Activated naive CD4-positive, alpha-beta T cell treated with anti-CD3 and anti-CD28 coated beads for 36 hours (primary cell): ENCODE data around the gene FBXL17. TPM values are rescaled to one million over a fixed set of nuclear protein-coding genes. Genes with fewer than 3 reads are reported as not detected.

Experiments
- CTCF ChIA-PET: fragments of 350-600 bp; sonication (Branson Sonifier 250); formaldehyde crosslinking; loops from one replicate; lab custom pipeline; 2021; ENCODE audit warnings: antibody characterized with exemption; lab: Charles Lee
- DNase-seq: peaks from one replicate; pipeline ENCODE4 v3.0.0-alpha.2; 2020
- H3K27ac Mint-ChIP-seq: one replicate; pipeline ENCODE4 v1.8.0; 2021; ENCODE audit warnings: mild to moderate bottlenecking, mixed read lengths
- H3K27me3 Mint-ChIP-seq: one replicate; pipeline ENCODE4 v1.8.0; 2021; ENCODE audit warnings: low read depth, mixed read lengths
- H3K36me3 Mint-ChIP-seq: one replicate; pipeline ENCODE4 v1.8.0; 2021; ENCODE audit warnings: low read depth, mixed read lengths
- H3K4me1 Mint-ChIP-seq: one replicate; pipeline ENCODE4 v1.8.0; 2021; ENCODE audit warnings: low read depth, mixed read lengths
- H3K4me3 Mint-ChIP-seq: one replicate; pipeline ENCODE4 v1.8.0; 2021; ENCODE audit warnings: mild to moderate bottlenecking, moderate library complexity, mixed read lengths
- H3K9me3 Mint-ChIP-seq: one replicate; pipeline ENCODE4 v1.8.0; 2021; ENCODE audit warnings: mixed read lengths
- intact Hi-C: fragments of 100-400 bp; cut with micrococcal nuclease; formaldehyde crosslinking; loops from one replicate; pipeline ENCODE4 v1.15.1; 2023
- total RNA-seq, 2 experiments: library from RNA; stranded (reverse); gene quantifications; one replicate each; pipeline ENCODE4 v1.2.3, GENCODE V29; 2021

Gene FBXL17
- total RNA-seq, 2 experiments from 2014 or later, result 3.5 to 4.3 TPM

DNA sequence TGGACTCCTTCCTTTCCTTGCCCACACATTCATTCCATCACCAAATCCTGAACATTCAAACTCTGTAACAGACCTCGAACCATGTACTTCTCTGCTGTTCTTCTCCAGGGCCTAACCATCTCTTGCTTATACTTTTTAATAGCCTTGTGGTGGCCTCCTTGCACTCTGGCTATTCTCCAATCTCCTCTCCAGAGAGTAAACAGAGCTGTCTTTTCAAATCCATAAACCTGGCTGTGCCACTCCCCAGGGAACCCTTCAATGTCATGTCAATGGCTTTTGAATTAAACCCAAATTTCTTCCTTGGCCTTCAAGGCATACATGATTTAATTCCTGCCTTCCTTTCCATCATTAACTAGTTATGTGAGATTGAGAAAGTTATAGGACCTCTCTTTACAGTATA, 433.5 kb downstream of the FBXL17 start:
- Mint-ChIP-seq H3K4me1 (peaks cover 24% of the 10 kb centered on the region), H3K27ac (no peak overlapping the region), H3K36me3 (no peaks in the 10 kb centered on the region), H3K9me3 (no peaks in the 10 kb centered on the region), H3K4me3 (no peak overlapping the region), H3K27me3 (no peaks in the 10 kb centered on the region)
- CTCF ChIA-PET, result interaction anchor here (0.7 kb wide), 1 partner anchor 666 kb away, joined by 4 read pairs; no protein-coding TSS in a partner anchor
- intact Hi-C loops, result no loop called here
- no peak for DNase-seq

- H3K4me3 Mint-ChIP-seq, result no peak overlapping the region
- peaks cover 11% of the 10 kb centered on the region for H3K4me1 Mint-ChIP-seq
- CTCF ChIA-PET, result no interaction called here
- H3K27ac Mint-ChIP-seq, result no peak overlapping the region
- intact Hi-C loops, result no loop called here
- H3K9me3 Mint-ChIP-seq, result no peaks in the 10 kb centered on the region
- H3K36me3 Mint-ChIP-seq, result no peaks in the 10 kb centered on the region
- no peaks in the 10 kb centered on the region for H3K27me3 Mint-ChIP-seq
- DNase-seq, result no peak
Observed at GRCh38 chr5:107945061-107945460, 436.8 kb downstream of the FBXL17 start.

- intact Hi-C loops, result no loop called here
- Mint-ChIP-seq H3K4me1 (no peaks in the 10 kb centered on the region), H3K36me3 (peaks cover 2% of the 10 kb centered on the region), H3K9me3 (no peaks in the 10 kb centered on the region), H3K4me3 (no peak overlapping the region), H3K27ac (no peak overlapping the region), H3K27me3 (no peaks in the 10 kb centered on the region)
- DNase-seq, result no peak
- CTCF ChIA-PET, result no interaction called here
Observed at GRCh38 chr5:107943923-107944322, 438.0 kb downstream of the FBXL17 start.

DNA sequence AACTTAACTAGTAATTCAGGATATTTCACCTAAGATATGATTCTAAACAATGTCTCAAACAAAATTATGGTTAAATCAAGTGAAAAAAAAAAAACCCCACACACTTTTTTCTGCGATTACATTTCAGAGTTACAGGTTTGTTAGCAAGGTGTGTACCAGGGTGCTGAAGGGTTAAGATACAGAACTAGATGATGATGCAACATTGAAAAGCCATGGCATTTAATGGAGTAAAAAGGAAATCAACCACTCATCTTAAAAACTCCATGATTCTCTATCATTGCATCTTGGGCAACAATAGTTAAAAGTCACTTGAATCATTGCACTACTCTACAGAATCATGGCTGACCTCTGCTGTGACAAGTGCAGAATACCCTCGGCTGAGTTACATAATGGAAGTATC, 440.9 kb downstream of the FBXL17 start:
- H3K9me3 Mint-ChIP-seq, result no peaks in the 10 kb centered on the region
- DNase-seq, result no peak
- intact Hi-C loops, result no loop called here
- H3K4me1 Mint-ChIP-seq, result no peaks in the 10 kb centered on the region
- CTCF ChIA-PET, result no interaction called here
- no peak overlapping the region for H3K4me3 Mint-ChIP-seq
- H3K27ac Mint-ChIP-seq, result no peak overlapping the region
- no peaks in the 10 kb centered on the region for H3K27me3 Mint-ChIP-seq
- H3K36me3 Mint-ChIP-seq, result peaks cover 8% of the 10 kb centered on the region

DNA sequence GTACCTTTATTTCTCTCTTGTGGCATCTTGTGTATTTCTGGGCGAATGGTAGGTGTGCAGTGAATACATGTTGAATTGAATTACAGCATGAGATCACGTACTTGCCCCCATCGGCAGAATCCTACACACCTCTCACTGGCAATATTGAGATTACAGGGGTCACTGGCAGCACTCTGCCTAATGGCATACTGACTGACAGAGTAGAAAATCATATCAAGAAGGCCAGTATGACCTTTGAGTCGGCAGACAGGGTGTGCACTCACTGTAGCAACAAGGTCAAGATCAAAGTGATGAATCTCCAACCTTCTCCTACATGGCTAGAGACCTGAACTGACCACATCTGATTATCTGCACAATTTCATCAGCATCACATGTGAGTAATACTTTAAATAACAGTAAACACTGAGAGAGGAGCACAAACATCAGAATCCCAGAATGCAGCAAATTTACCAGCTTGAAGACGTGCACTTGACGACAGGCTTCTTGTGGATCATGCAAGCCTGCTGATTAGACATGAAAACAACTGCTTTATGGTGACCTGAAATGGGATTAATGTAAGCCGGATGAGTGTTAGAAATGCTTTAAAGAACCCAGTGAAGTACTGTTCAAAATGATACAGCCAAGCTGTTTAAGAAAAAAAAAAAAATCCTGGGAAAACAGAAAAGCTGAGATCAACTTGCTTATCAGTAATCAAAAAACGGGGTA, 444.1 kb downstream of the FBXL17 start:
- DNase-seq, result no peak
- CTCF ChIA-PET, result no interaction called here
- H3K4me3 Mint-ChIP-seq, result no peak overlapping the region
- H3K9me3 Mint-ChIP-seq, result no peaks in the 10 kb centered on the region
- intact Hi-C loops, result no loop called here
- no peaks in the 10 kb centered on the region for H3K27me3 Mint-ChIP-seq
- H3K4me1 Mint-ChIP-seq, result no peaks in the 10 kb centered on the region
- H3K27ac Mint-ChIP-seq, result no peak overlapping the region
- H3K36me3 Mint-ChIP-seq, result peaks cover 8% of the 10 kb centered on the region

DNA sequence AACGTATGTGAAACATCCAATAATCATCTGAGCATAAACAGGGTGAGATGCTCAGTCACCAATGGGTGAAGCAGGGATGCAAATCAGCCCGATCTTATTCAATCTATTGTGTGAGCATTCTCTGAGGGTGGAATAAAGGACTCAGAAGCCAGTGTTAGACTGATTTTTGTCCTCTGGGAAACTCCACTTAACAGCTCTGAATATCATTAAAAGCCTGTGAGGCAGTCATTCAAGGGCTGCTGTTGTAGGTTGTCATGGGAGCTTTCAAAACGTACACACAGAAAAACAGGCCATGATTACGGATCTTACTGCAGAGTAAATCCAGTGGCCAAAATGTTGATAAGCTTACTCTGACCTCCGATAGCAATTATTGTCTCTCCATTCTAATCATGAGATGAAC, 444.7 kb downstream of the FBXL17 start:
- no peaks in the 10 kb centered on the region for H3K4me1 Mint-ChIP-seq
- CTCF ChIA-PET, result no interaction called here
- intact Hi-C loops, result no loop called here
- H3K9me3 Mint-ChIP-seq, result no peaks in the 10 kb centered on the region
- no peak overlapping the region for H3K27ac Mint-ChIP-seq
- peaks cover 8% of the 10 kb centered on the region for H3K36me3 Mint-ChIP-seq
- DNase-seq, result no peak
- H3K4me3 Mint-ChIP-seq, result no peak overlapping the region
- no peaks in the 10 kb centered on the region for H3K27me3 Mint-ChIP-seq

DNA sequence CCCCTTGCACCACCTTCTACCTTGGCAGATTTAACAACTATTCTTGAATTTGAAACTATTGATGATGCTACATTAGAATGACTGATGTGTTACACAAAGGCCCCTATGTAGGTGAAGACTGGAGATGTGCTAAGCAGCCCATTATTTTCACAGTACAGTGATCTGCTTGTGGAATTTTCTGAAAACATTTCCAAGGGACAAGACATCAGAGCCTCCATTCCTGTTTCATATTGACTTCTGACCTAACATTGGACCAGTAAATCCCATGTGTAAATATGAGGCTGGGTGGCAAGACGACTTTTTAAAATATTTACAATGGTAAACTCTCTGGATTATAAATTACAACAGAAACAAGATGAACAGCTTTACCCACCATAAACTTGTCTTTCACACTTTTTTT, 445.4 kb downstream of the FBXL17 start:
- intact Hi-C loops, result no loop called here
- CTCF ChIA-PET, result interaction anchor here (0.7 kb wide), 1 partner anchor 71 kb away, joined by 3 read pairs; no protein-coding TSS in a partner anchor
- Mint-ChIP-seq H3K9me3 (no peaks in the 10 kb centered on the region), H3K36me3 (peaks cover 8% of the 10 kb centered on the region), H3K4me3 (no peak overlapping the region), H3K4me1 (no peaks in the 10 kb centered on the region), H3K27me3 (no peaks in the 10 kb centered on the region), H3K27ac (no peak overlapping the region)
- DNase-seq, result no peak

DNA sequence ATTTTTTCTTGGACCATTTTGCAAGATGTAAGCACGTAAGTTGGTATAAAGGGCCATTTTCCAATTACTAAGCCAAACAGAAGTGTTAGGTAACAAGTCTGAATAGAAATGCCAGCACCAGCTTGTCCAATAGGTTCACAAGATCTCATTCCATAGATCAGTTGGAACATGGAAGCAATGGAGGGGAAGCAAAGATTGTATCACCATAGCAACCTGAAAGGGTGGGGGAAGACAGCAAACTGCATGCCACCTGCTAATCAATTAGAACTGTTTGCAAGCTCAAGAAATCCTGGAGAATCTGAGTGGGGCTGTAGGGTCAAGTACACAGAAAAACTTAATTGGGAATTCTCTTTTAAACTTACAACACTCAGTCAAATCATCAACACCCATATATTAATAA, 446.3 kb downstream of the FBXL17 start:
- Mint-ChIP-seq H3K9me3 (no peaks in the 10 kb centered on the region), H3K36me3 (peaks cover 8% of the 10 kb centered on the region), H3K4me3 (no peak overlapping the region), H3K27ac (no peak overlapping the region), H3K4me1 (no peaks in the 10 kb centered on the region), H3K27me3 (no peaks in the 10 kb centered on the region)
- intact Hi-C loops, result no loop called here
- no peak for DNase-seq
- CTCF ChIA-PET, result no interaction called here

GRCh38 chr5:107933326-107933725, 448.6 kb downstream of the FBXL17 start:
- peaks cover 7% of the 10 kb centered on the region for H3K4me1 Mint-ChIP-seq
- no peak for DNase-seq
- H3K9me3 Mint-ChIP-seq, result no peaks in the 10 kb centered on the region
- CTCF ChIA-PET, result no interaction called here
- H3K36me3 Mint-ChIP-seq, result peaks cover 5% of the 10 kb centered on the region
- no peak overlapping the region for H3K27ac Mint-ChIP-seq
- no peaks in the 10 kb centered on the region for H3K27me3 Mint-ChIP-seq
- intact Hi-C loops, result no loop called here
- H3K4me3 Mint-ChIP-seq, result no peak overlapping the region

DNA sequence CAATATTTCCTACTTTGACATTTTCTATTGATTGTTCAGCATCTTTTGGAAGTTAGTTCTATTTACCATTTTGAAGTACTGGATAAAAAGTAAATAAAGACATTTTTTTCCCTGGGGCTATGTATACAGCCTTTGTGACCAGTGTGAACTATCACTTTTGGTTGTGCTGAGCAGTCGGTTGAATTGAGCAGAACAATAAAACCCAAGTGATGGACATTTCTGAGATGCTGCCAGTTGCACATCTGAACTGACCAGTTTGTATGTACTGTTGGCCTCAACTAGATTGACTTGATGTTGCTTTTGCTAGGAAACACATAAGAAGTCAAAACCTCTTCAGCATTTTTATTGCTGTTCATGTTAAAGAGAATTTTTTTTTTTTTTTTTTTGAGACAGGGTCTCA, 451.0 kb downstream of the FBXL17 start:
- peaks cover 12% of the 10 kb centered on the region for H3K4me1 Mint-ChIP-seq
- intact Hi-C loops, result no loop called here
- H3K36me3 Mint-ChIP-seq, result no peaks in the 10 kb centered on the region
- H3K4me3 Mint-ChIP-seq, result no peak overlapping the region
- no peaks in the 10 kb centered on the region for H3K27me3 Mint-ChIP-seq
- no peak for DNase-seq
- CTCF ChIA-PET, result no interaction called here
- no peak overlapping the region for H3K27ac Mint-ChIP-seq
- no peaks in the 10 kb centered on the region for H3K9me3 Mint-ChIP-seq

DNA sequence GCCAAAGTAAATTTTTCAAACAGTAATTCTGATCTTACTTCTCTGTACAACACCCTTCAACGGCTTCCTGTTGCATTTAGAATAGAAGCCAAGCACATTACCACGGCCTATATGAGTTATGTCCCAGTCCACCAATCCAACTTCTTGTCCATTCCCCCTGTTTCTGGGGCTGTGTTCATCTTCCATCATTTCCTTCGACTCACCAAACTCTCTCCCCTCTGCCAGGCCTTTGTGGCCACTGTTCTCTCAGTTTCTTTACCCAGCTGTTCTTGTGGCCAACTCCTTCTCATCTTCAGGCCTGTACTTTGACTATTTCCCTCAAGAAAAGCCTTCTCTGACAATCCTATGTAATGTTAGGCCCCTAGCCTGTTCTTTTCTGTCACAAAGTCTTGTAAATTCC, 451.8 kb downstream of the FBXL17 start:
- no peaks in the 10 kb centered on the region for H3K36me3 Mint-ChIP-seq
- peaks cover 20% of the 10 kb centered on the region for H3K4me1 Mint-ChIP-seq
- intact Hi-C loops, result no loop called here
- CTCF ChIA-PET, result no interaction called here
- no peak overlapping the region for H3K27ac Mint-ChIP-seq
- no peak for DNase-seq
- H3K9me3 Mint-ChIP-seq, result no peaks in the 10 kb centered on the region
- H3K27me3 Mint-ChIP-seq, result no peaks in the 10 kb centered on the region
- no peak overlapping the region for H3K4me3 Mint-ChIP-seq

GRCh38 chr5:107929080-107929479, 452.8 kb downstream of the FBXL17 start:
- Mint-ChIP-seq H3K4me3 (no peak overlapping the region), H3K27ac (no peak overlapping the region), H3K4me1 (peaks cover 20% of the 10 kb centered on the region), H3K9me3 (no peaks in the 10 kb centered on the region), H3K36me3 (no peaks in the 10 kb centered on the region), H3K27me3 (no peaks in the 10 kb centered on the region)
- DNase-seq, result no peak
- intact Hi-C loops, result no loop called here
- CTCF ChIA-PET, result no interaction called here

DNA sequence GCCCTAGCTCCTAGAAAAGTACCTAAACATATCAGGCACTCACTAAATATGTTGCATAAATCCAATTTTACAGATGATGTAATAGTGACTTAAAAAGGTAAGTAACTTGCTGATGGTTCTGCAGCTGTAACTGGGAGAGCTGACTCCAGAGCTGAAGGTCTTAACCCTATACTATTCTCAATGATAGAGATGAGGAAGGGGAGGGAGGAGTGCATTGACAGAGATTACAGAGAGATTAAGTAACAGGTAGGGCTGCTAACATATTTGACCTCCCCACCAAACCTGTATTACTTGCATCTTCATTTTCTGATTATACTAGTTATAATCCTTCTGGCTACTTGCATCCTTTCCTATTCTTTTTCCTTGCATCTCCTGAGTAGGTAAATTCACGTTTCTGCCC, 455.8 kb downstream of the FBXL17 start:
- CTCF ChIA-PET, result interaction anchor here (1.3 kb wide), 1 partner anchor 21 kb away, joined by 3 read pairs; no protein-coding TSS in a partner anchor
- no peak for DNase-seq
- no peaks in the 10 kb centered on the region for H3K27me3 Mint-ChIP-seq
- intact Hi-C loops, result no loop called here
- no peaks in the 10 kb centered on the region for H3K9me3 Mint-ChIP-seq
- H3K36me3 Mint-ChIP-seq, result no peaks in the 10 kb centered on the region
- peaks cover 20% of the 10 kb centered on the region for H3K4me1 Mint-ChIP-seq
- H3K27ac Mint-ChIP-seq, result no peak overlapping the region
- H3K4me3 Mint-ChIP-seq, result no peak overlapping the region
